PFSK-1 (cell line): Measurements from ENCODE around the gene DGCR2.

Source experiments
- FOXP2 ChIP-seq: optimal IDR thresholded peaks from 2 replicates; pipeline ENCODE3; 2011; ENCODE audit warnings: borderline replicate concordance, control low read depth, inconsistent platforms; ENCODE audit not compliant: insufficient read depth; ENCODE audit errors: extremely low read length, extremely low read depth
- POLR2AphosphoS5 ChIP-seq: IDR thresholded peaks from 2 replicates; pipeline ENCODE4 v1.6.1; 2012; ENCODE audit warnings: low read depth, mild to moderate bottlenecking, control low read depth, low read length, moderate library complexity
- REST ChIP-seq, 2 experiments: IDR thresholded peaks; 2 replicates each; pipeline versions ENCODE4 v1.6.1 to v1.8.0; 2011 to 2012; ENCODE audit warnings: low read depth in 2 of 2, low read length in 2 of 2, control low read depth in 1 of 2, inconsistent platforms in 1 of 2, mild to moderate bottlenecking in 1 of 2, moderate library complexity in 1 of 2; ENCODE audit not compliant: insufficient read depth in 1 of 2
- SIN3A ChIP-seq: IDR thresholded peaks from 2 replicates; pipeline ENCODE4 v1.6.1; 2012; ENCODE audit warnings: mild to moderate bottlenecking, low read length, moderate library complexity, borderline replicate concordance; ENCODE audit not compliant: insufficient read depth
- TAF1 ChIP-seq: IDR thresholded peaks from 2 replicates; pipeline ENCODE4 v1.6.1; 2012; ENCODE audit warnings: low read length, control low read depth, borderline replicate concordance; ENCODE audit not compliant: insufficient read depth

DGCR2 gene

GRCh38 chr22:19037282-19038163 is 84.7 kb downstream of the DGCR2 start:
- TF ChIP-seq FOXP2 (no peak), POLR2AphosphoS5 (no peak), SIN3A (no peak), TAF1 (no peak), REST (IDR thresholded peaks at IDR 0.05; ENCODE audit: insufficient read depth in 1 of 2, low read depth in 2 of 2, low read length in 2 of 2) (no peak)

GRCh38 chr22:19036523-19037273 is 85.5 kb downstream of the DGCR2 start:
- TF ChIP-seq REST (IDR thresholded peaks at IDR 0.05; ENCODE audit: insufficient read depth in 1 of 2, low read depth in 2 of 2, low read length in 2 of 2) (no peak), POLR2AphosphoS5 (no peak), TAF1 (no peak), FOXP2 (no peak), SIN3A (no peak)

- TF ChIP-seq TAF1 = no peak
- no peak for TF ChIP-seq FOXP2
Observed at GRCh38 chr22:19036229-19036522, 86.0 kb downstream of the DGCR2 start.

GRCh38 chr22:19035474-19036228 is 86.6 kb downstream of the DGCR2 start:
- TF ChIP-seq REST (IDR thresholded peaks at IDR 0.05; ENCODE audit: insufficient read depth in 1 of 2, low read depth in 2 of 2, low read length in 2 of 2) (peak; percentile 78 to 88), POLR2AphosphoS5 (no peak)

GRCh38 chr22:19022755-19023154 is 99.5 kb downstream of the DGCR2 start:
- no peak for TF ChIP-seq SIN3A
- no peak for TF ChIP-seq FOXP2
- TF ChIP-seq POLR2AphosphoS5 = no peak
- TF ChIP-seq TAF1 = no peak
- no peak for TF ChIP-seq REST (IDR thresholded peaks at IDR 0.05; ENCODE audit: insufficient read depth in 1 of 2, low read depth in 2 of 2, low read length in 2 of 2)
